CD1c-positive myeloid dendritic cell (primary cell): Measurements from ENCODE around the gene BCAS3.
"Not testable (repeated sequence)": the region's sequence is repeated elsewhere in the genome, so short reads cannot be mapped to it uniquely, and the experiment has no call there.

ENCODE experiments used
- DNase-seq: peaks from one replicate; pipeline ENCODE4 v3.0.0-alpha.2; 2016; ENCODE audit errors: extremely low spot score

Gene BCAS3

DNA sequence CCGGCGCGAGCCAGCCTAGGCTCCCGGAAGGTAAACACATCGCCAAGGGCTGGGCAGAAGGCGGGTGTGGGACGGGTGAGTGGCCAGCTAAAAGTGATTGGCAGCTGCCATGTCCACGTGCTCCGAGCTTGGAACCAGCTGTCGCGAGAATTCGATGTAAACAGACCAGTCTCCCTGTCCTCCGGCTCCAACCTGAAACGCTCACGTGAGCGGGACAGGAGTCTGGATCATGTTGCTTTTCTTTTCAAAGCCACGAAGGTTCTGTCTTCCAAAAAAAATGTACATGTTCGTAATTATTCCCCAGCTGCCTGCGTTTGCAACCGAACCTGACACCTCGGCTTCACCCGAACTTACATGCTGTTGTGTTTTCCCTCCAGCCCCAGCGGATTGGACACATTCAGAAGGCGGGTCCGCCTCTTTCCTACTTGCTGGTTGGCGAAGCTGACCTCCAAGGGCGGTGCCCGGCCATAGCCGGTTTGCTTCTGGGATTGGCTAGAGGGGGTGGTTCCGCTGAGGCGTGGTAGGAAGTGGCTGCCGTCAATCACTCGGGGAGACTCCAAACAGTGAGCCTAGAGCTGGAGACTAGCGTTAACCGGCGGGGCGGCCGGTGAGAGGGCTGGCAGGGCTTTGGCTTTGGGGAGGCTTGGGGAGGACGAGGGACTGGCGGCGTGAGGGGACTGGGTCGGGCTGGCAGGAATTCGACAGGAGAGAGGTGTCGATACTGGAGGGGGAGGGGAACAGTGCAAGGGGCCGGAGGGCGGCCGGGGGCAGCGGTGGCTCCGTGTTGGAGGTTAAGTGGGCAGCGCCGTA is at the start of gene BCAS3:
Gene BCAS3 (plus strand): TSS at position 544 of the 810 bp plus-strand sequence.
- DNase-seq = peak; percentile 99

DNA sequence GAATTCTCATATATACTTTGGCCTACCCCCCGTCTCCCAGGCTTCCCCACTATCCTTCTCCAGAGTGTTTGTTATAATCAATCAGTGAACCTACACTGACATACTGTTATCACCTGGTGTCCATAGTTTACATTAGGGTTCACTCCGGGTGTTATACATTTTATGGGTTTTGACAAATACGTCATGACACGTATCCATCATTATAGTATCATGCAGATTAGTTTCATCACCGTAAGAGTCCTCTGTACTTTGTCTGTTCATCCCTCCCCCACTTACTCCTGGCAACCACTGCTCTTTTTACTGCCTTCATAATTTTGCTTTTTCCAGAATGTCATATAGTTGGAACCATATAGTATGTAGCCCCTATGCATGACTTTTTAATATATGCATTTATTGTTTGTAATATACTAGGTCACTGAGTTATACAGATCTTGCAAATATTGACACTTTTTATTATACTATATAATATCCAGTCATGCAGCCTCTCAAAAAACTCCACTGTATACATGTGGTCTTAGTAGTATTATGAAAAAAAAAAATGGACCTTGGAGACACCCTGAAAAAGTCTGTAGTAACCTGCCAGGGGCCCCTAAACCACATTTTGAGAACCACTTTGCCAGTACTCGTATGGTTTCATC is 49.3 kb upstream of the BCAS3 start:
- no peak for DNase-seq

DNA sequence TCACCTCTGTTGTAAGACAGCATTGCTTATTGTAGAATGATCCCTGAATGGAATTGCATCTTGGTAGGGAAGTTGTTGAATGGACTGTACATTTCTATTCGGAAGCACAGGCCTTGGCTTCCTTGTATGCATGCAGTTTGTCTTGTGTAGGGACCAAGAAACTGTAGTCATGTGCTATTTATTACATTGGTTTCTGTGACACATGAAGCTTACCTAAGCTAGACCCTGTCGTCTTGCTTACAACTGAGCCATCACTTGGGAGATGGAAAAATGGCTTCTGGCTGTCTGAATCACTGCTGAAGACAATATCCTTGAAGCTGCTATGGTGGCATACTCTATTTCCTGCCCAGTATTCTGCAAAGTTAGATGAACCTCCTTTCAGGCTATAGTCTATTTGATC is 48.5 kb upstream of the BCAS3 start:
- DNase-seq = no peak

DNA sequence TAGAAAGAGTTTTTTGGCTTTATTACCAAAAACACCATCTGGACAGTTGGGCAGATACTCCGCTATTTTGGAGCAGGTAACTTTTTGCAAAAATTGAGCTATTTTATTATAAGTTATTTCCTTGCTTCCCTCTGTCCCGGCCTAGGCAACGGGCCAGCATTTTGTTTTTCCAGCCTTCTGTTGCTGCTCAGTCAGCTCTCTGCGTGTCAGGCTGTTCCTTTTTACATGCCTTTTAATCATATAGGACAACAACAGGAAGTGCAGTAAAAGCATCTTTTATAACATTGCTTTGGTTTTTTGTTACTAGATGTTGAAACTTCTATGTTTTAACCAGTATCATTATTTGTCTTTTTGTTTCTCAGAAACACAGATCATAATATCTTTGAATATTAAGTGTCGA is 47.3 kb upstream of the BCAS3 start:
- no peak for DNase-seq

DNA sequence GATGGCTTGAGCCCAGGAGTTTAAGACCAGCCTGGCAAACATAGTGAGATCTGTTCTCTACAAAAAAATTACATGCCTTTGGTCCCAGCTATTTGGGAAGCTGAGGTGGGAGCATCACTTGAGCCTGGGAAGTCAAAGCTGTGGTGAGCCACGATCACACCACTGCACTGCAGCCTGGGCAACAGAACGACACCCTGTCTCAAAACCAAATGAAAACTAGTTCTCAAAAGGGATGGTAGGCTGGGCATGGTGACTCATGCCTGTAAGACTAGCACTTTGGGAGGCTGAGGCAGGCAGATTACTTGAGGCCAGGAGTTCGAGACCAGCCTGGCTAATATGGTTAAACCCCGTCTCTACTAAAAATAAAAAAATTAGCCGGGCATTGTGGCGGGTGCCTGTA is 46.5 kb upstream of the BCAS3 start:
- DNase-seq = no peak

DNA sequence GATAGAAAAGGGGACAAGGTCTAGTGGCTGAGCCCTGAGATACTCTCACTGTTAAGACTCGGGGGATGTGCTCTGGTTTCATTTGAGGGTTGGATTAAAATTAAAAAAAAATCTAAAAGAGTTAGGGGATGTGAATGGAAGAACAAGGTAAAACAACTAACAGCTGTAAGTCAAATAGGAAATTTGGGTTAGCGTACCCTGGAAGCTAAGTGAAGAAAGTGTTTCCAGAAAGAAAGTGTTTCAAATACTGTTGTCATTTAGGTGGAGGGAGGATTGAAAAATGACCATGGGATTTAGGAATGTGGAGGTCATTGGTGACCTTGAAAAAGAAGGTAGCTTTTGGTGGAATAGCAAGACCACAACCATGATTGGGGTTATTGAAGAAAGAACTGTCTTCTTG is 40.0 kb upstream of the BCAS3 start:
- DNase-seq = no peak

DNA sequence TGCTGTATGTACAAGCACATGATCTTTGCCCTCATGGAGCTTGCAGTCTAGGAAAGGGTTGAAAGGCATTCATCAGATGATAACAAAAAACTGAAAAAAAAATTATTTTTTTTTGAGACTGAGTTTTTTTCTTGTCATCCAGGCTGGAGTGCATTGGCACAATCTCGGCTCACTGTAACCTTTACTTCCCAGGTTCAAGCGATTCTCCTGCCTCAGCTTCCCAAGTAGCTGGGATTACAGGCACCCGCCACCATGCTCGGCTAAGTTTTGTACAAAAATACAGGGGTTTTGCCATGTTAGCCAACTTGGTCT is 38.7 kb upstream of the BCAS3 start:
- no peak for DNase-seq

DNA sequence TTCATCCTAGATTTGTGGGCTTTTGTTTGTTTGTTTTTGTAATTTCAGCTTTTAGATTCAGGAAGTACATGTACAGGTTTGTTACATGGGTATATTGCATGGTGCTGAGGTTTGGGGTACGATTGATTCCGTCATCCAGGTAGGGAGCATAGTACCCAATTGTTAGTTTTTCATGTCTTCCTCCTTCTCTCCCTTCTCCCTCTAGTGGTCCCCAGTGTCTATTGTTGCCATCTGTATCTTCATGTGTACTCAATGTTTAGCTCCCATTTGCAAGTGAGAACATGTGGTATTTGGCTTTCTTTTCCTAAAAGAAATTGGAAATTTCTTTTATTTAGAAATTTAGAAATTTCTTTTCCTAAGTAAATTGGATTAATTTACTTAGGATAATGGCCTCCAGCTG is 37.1 kb upstream of the BCAS3 start:
- no peak for DNase-seq

DNA sequence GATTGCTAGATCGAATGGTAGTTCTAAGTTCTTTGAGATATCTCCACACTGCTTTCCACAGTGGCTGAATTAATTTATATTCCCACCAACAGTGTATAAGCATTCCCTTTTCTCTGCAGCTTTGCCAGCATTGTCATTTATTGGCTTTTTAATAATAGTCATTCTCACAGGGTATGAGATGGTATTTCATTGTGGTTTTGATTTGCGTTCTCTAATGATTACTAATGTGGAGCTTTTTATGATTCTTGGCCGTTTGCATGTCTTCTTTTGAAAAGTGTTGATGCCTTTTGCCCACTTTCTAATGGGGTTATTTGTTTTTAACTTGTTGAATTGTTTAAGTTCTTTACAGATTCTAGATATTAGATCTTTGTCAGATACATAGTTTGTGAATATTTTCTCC is 36.5 kb upstream of the BCAS3 start:
- no peak for DNase-seq

DNA sequence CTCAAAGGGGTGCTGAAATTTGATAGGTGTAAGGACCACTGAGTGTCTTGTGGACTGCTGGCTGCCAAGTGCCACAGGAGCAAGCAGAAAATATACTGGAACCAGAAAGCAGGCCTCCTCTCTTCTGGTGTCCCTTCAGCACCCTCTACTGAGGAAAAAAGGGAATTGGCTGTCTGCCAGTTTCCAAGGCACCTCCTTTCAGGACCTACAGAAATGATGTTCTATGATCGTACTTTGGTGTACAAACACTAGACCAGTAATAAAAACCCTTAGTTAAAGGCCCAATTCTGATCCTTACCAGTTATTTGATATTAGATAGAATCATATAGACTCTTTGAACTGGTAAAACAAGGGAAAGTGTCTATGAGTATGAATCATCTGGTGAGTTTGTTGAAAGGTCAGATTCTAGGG is 35.8 kb upstream of the BCAS3 start:
- peak; percentile 77 for DNase-seq

DNA sequence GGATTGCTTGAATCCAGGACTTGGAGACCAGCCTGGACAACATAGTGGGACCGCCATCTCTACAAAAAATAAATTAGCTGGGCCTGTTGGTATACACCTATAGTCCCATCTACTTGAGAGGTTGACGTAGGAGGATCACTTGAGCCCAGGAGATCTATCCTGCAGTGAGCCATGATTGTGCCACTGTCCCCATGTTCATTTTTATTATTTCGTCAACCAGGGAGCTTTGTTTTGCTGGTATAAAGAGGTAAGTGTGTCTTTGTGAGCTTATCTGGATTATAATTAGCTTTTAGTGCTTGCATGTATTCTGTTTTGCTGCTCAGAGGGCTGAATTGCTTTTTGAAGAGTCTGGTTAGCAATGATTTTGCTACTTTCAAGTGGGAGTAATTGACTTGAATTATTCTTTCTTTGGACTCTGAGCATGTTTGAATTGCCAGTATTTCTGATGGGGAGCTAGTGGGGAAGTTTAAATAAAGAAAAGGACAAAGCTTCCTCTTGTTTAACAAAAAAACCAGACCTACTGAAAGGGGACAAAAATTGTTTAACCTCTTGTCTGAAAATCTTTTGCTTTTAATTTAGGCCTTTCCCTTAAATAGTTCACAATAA is 31.6 kb upstream of the BCAS3 start:
- no peak for DNase-seq

DNA sequence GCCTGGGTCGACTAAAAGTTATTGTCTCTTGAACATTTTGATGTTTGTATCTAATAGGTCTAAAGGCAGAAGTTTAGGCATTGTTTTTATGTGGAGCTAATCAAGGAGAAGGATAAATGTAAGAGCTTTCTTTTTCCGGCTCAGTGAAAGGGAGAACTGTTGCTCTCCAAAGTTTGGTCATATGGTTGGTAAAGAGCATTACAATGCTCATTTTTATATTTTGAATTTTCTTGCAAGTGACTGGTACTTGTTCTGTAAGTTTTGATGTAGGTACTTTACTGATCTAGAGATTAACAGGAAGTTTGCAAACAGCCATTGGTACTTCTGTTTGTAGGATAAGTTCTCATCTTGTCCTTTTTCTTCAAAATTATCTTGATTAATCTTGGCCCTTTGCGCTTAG is 30.9 kb upstream of the BCAS3 start:
- DNase-seq = no peak

DNA sequence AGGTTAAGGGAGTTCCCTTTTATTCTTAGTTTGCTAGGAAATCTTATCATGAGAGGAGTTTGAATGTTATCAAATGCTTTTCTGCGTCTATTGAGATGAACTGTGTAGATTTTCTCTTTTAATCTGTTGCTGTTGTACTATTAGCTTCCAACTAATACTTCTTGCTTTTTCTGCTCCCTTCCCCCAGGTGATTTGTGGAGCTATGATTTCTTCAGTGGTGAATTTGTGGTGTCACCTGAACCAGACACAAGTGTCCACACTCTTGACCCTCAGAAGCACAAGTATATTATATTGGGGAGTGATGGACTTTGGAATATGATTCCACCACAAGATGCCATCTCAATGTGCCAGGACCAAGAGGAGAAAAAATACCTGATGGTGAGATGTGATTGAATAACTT is 29.9 kb upstream of the BCAS3 start:
- DNase-seq = no peak

DNA sequence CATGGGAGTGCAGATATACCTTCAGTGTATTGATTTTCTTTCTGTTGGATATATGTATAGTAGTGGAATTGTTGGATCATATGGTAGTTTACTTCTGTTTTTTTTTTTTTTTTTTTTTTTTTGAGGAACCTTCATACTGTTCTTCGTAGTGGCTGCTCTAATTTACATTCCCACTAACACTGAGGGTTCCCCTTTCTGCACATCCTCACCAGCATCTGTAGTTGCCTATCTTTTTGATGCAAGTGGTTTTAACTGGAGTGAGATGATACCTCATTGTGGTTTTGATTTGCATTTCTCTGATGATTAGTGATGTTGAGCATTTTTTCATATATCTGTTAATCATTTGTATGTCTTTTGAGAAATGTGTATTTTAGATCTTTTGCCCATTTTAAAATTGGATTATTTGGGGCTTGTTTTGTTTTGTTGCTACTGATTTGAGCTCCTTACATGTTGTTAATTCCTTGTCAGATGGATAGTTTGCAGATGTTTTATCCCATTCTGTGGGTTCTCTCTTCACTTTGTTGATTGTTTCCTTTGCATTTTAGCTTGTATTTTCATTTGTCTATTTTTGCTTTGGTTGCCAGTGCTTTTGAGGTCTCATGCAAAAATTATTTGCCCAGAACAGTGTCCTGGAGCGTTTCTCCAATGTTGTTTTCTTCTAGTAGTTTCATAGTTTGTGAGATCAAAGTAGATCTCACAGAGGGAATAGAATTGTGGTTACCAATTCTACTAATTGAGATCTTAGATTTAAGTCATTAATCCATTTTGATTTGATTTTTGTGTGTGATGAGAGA is 25.0 kb upstream of the BCAS3 start:
- peak; percentile 37 for DNase-seq

DNA sequence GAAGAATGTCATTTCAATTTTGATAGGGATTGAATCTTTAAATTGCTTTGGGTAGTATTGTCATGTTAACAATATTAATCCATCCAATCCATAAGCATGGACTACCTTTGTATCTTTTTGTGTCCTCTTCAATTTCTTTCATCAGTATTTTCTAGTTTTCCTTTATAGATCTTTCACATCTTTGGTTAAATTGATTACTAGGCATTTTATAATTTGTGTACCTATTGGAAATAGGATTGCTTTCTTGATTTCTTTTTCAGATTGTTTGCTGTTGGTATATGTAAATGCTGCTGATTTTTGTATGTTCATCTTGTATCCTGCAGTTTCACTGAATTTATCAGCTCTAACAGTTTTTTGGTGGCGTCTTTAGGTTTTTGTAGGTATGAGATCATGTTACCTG is 24.1 kb upstream of the BCAS3 start:
- DNase-seq = no peak

DNA sequence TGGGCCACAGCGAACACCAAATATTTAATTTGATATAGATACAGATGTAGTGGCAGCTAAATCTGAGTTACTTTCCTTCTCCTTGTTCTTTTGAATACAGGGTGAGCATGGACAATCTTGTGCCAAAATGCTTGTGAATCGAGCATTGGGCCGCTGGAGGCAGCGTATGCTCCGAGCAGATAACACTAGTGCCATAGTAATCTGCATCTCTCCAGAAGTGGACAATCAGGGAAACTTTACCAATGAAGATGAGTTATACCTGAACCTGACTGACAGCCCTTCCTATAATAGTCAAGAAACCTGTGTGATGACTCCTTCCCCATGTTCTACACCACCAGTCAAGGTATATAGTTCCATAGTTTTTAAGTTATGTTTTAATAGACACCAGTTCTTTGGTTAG is 21.2 kb upstream of the BCAS3 start:
- DNase-seq = no peak

DNA sequence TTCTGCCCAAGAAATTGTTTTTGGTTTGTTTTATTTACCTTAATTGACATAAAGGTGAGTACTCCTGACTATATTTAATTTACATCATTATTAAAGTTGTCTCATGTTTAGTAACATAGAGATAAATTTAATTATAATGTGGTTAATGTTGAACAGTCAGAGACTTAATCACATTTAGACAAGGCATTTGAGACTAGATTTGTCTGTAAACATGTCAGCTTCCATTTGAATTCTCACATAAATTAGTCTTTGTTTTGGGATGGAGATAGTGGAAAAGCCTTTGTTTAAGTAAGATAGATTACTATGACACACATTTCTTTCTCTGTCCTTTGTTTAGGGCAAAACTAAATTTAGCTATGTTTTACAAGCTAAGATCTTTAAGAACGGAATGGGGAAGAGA is 18.5 kb upstream of the BCAS3 start:
- no peak for DNase-seq

DNA sequence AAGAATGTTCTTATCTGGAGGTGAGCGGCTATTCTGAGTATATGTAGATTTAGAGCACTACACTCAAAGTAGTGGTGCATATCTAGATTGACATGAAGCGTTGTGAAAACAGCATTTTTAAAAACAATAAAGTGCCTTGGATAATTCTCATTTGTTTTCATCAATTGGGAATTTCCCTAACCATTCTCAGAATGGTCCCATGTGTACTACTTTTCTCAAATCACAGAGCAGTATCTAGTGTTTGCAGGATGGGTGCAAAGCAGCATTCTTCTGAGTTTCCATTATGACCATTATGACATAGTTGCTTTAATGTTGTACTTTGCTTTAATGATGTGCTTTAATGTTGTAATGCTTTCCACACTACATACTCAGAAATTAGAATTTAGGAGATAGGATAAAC is 16.2 kb upstream of the BCAS3 start:
- no peak for DNase-seq

DNA sequence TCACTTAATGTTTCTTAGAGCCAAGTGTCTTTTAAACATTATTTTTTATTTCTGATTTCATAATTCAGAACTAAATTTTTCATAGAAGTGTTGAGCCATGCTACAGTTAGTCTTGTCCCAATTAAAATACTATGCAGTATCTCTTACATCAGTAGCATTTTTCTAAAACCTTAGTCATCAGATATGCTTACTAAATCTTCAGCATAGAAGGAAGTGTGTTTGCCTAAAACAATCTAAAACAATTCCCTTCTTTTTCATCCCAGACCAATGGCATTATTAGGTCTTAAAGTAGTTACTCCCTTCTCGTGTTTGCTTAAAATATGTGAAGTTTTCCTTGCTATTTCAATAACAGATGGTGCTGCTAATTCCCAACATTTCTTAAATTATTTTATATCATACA is 13.6 kb upstream of the BCAS3 start:
- no peak for DNase-seq

DNA sequence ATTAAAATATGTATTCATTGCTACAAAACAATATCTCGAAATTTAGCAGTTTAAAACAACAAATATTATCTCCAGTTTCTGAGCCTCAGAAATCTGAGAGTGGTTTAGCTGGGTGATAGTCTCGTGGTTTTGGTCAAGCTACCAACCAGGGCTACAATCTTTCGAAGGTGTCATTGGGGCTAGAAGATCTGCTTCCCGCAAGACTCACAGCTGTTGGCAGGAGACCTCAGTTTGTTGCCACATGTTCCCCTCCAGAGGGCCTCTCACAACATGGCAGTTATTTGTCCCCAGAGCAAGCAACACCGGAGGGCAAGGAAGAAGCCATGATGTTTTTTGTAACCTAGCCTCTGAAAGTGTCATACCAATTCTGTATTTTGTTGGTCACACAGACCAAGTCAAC is 12.0 kb upstream of the BCAS3 start:
- no peak for DNase-seq

DNA sequence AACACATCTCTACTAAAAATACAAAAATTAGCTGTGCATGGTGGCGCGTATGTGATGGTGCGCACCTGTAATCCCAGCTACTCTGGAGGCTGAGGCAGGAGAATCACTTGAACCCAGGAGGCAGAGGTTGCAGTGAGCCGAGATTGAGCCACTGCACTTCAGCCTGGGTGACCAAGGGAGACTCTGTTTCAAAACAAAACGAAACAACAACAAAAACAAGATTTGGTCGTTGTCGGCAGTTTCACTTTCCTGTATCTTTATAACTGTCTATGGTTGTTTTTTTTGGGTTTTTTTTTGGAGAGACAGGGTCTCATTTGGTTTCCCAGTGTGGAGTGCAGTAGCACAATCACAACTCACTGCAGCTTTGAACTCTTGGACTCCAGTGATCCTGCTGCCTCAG is 8.9 kb upstream of the BCAS3 start:
- not testable (repeated sequence) for DNase-seq

DNA sequence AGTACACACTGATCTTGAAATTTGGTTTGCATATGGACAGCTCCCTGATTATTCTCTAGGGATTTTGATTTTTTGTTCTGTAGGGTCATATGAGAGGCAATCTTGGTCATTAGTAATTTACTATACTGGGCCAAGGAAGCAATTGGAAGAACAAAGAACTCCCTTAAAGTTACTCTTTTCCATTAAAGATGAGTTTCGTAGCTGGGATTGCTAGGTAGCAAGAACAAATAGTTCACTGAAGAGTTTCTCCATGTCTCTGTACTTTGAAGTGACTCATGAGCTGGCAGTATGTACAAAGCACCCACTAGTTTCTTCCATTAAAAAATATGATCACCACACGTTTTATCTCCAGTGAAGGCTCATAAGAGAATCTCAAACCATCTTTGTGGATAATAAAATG is 6.2 kb upstream of the BCAS3 start:
- no peak for DNase-seq

DNA sequence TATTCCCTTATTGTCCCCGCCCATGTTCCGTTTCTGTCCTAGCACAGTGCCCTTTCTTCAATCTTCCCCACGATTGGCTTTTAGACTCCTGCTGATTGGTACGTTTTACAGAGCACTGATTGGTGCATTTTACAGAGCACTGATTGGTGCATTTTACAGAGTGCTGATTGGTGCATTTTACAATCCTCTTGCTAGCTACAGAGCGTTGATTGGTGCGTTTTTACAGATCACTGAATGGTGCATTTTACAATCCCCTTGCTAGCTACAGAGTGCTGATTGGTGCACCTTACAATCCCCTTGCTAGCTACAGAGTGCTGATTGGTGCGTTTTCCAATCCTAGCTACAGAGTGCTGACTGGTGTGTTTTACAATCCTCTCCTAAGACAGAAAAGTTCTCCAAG is 3.0 kb upstream of the BCAS3 start:
- not testable (repeated sequence) for DNase-seq
